Panc1 (cell line): Measurements from ENCODE around the gene ZSCAN5C. TPM values are rescaled to one million over a fixed set of nuclear protein-coding genes. Genes with fewer than 3 reads are reported as not detected.
"Not testable (repeated sequence)": the region's sequence is repeated elsewhere in the genome, so short reads cannot be mapped to it uniquely, and the experiment has no call there.

ENCODE experiments used
- ATAC-seq: fragments of 200-7000 bp; cut with Tn5 transposase; 2 replicates; pipeline ENCODE4 v1.9.1; 2020; ENCODE audit warnings: mild to moderate bottlenecking, moderate library complexity
- BruUV-seq: library from RNA; stranded (reverse); fragments of 400-500 nt; replicated peaks from 2 replicates; lab custom pipeline; 2021; lab: Mats Ljungman, UMichigan
- CTCF ChIA-PET: fragments of 300-600 bp; sonication (Branson Sonifier 250); formaldehyde crosslinking; loops from one replicate; lab custom pipeline; 2022; ENCODE audit warnings: antibody characterized with exemption; lab: Charles Lee
- POLR2A ChIA-PET: fragments of 300-600 bp; sonication (Branson Sonifier 250); formaldehyde crosslinking; loops from one replicate; lab custom pipeline; 2022; ENCODE audit warnings: antibody characterized with exemption; lab: Charles Lee
- DNase-seq: peaks from one replicate; pipeline ENCODE4 v3.0.0-alpha.2; 2010; ENCODE audit warnings: low read depth, low spot score
- H3K27ac ChIP-seq: 2 replicates; pipeline ENCODE4 v1.5.1; 2011; ENCODE audit warnings: mild to moderate bottlenecking, low read length, inconsistent platforms
- H3K27me3 ChIP-seq: fragments of 200-500 bp; sonication (Bioruptor generic); 2 replicates; pipeline ENCODE4 v1.6.0; 2014; ENCODE audit warnings: low read length, inconsistent platforms; ENCODE audit not compliant: control insufficient read depth, insufficient read depth
- H3K36me3 ChIP-seq: fragments of 200-500 bp; sonication (Bioruptor generic); 2 replicates; pipeline ENCODE4 v1.5.1; 2014; ENCODE audit warnings: inconsistent platforms, mild to moderate bottlenecking, low read length, moderate library complexity; ENCODE audit not compliant: control insufficient read depth, insufficient read depth
- H3K4me1 ChIP-seq: 2 replicates; pipeline ENCODE4 v1.5.1; 2011; ENCODE audit warnings: inconsistent platforms, mild to moderate bottlenecking, low read length, moderate library complexity; ENCODE audit not compliant: control insufficient read depth, insufficient read depth
- H3K4me3 ChIP-seq, 2 experiments: 2 replicates each; pipeline ENCODE4 v1.5.1; 2011 to 2012; ENCODE audit warnings: low read depth in 2 of 2, low read length in 2 of 2, mild to moderate bottlenecking in 2 of 2, inconsistent platforms in 1 of 2, moderate library complexity in 1 of 2
- H3K9me3 ChIP-seq: fragments of 200-500 bp; sonication (Bioruptor generic); 2 replicates; pipeline ENCODE4 v1.5.1; 2014; ENCODE audit warnings: low read depth, mild to moderate bottlenecking, inconsistent platforms, low read length, moderate library complexity; ENCODE audit not compliant: control insufficient read depth, insufficient read depth
- CTCF ChIP-seq: fragments of 450-650 bp; IDR thresholded peaks from 2 replicates; pipeline ENCODE4 v1.5.1; 2017; ENCODE audit warnings: mild to moderate bottlenecking
- POLR2AphosphoS5 ChIP-seq: IDR thresholded peaks from 2 replicates; pipeline ENCODE4 v1.6.1; 2012; ENCODE audit warnings: mild to moderate bottlenecking, low read depth, low read length, moderate library complexity
- REST ChIP-seq, 2 experiments: IDR thresholded peaks; 2 replicates each; pipeline ENCODE4 v1.6.1; 2011 to 2012; ENCODE audit warnings: low read depth in 2 of 2, control low read depth in 1 of 2, low read length in 1 of 2, mild to moderate bottlenecking in 1 of 2, moderate library complexity in 1 of 2; ENCODE audit not compliant: insufficient read depth in 1 of 2
- SIN3A ChIP-seq: IDR thresholded peaks from 2 replicates; pipeline ENCODE4 v1.6.1; 2012; ENCODE audit warnings: low read depth, mild to moderate bottlenecking, low read length, moderate library complexity, borderline replicate concordance; ENCODE audit not compliant: insufficient read depth
- TCF7L2 ChIP-seq: IDR thresholded peaks from 2 replicates; pipeline ENCODE4 v1.6.1; 2011; ENCODE audit warnings: mild to moderate bottlenecking, low read depth, low read length, inconsistent platforms
- in situ Hi-C: cut with HindIII; loops from 2 replicates; pipeline ENCODE4 v1.10.0; 2016; ENCODE audit warnings: low sequenced_read_pairs, low pct_unique_long_range_greater_than_20kb
- intact Hi-C: fragments of 100-400 bp; cut with micrococcal nuclease; formaldehyde crosslinking; loops from one replicate; pipeline ENCODE4 v1.10.0; 2022; ENCODE audit not compliant: unreplicated experiment
- total RNA-seq: library from RNA; stranded (reverse); gene quantifications from one replicate; pipeline ENCODE4 v1.2.1, GENCODE V29; 2021; ENCODE audit not compliant: unreplicated experiment

The ZSCAN5C gene
- total RNA-seq, 1 experiment from 2014 or later = not detected

GRCh38 chr19:56193981-56194640 lies 8.0 kb upstream of the ZSCAN5C start:
- Histone ChIP-seq H3K27ac (no peak overlapping the region), H3K27me3 (no peaks in the 10 kb centered on the region), H3K9me3 (no peaks in the 10 kb centered on the region), H3K36me3 (no peaks in the 10 kb centered on the region), H3K4me3 (no peak overlapping the region), H3K4me1 (no peaks in the 10 kb centered on the region)
- no TSS peak for BruUV-seq
- intact Hi-C loops = no loop called here
- ATAC-seq = no peak
- in situ Hi-C loops = no loop called here
- no peak for DNase-seq
- ChIA-PET CTCF (no interaction called here), POLR2A (interaction anchor here (0.6 to 0.7 kb wide), 3 partner anchors 86 to 1856 kb away, joined by 3 to 7 read pairs (median 5); no protein-coding TSS in a partner anchor)
- TF ChIP-seq SIN3A (no peak), POLR2AphosphoS5 (no peak), TCF7L2 (no peak), REST (IDR thresholded peaks at IDR 0.05; ENCODE audit: insufficient read depth in 1 of 2, low read depth in 2 of 2, low read length in 1 of 2) (no peak), CTCF (no peak)

GRCh38 chr19:56197646-56198045 lies 4.4 kb upstream of the ZSCAN5C start, which contains the start of gene ZSCAN5B:
Gene ZSCAN5B (minus strand): TSS chr19:56197783. CDS start chr19:56193052, 4,731 bp downstream.
- H3K27me3 ChIP-seq, POLR2A ChIA-PET, in situ Hi-C loops, intact Hi-C loops, H3K9me3 ChIP-seq, H3K4me3 ChIP-seq, H3K4me1 ChIP-seq, BruUV-seq, CTCF ChIA-PET, H3K36me3 ChIP-seq, DNase-seq, H3K27ac ChIP-seq, ATAC-seq: not testable (repeated sequence)

- POLR2A ChIA-PET = interaction anchor here (0.6 kb wide), 1 partner anchor 137 kb away, joined by 5 read pairs; no protein-coding TSS in a partner anchor
These were observed 2.4 kb upstream of the ZSCAN5C start for GRCh38 chr19:56199687-56200086.

More at GRCh38 chr19:56199687-56200086, 2.4 kb upstream of the ZSCAN5C start:
- TF ChIP-seq POLR2AphosphoS5 (no peak), SIN3A (no peak), CTCF (no peak), REST (IDR thresholded peaks at IDR 0.05; ENCODE audit: insufficient read depth in 1 of 2, low read depth in 2 of 2, low read length in 1 of 2) (no peak), TCF7L2 (no peak)
- H3K4me1 ChIP-seq = no peaks in the 10 kb centered on the region
- no peaks in the 10 kb centered on the region for H3K9me3 ChIP-seq
- no peaks in the 10 kb centered on the region for H3K36me3 ChIP-seq
- DNase-seq = no peak
- in situ Hi-C loops (no loop called here), intact Hi-C loops (no loop called here)
- CTCF ChIA-PET = no interaction called here
- no peak for ATAC-seq
- no peak overlapping the region for H3K27ac ChIP-seq
- H3K4me3 ChIP-seq = no peak overlapping the region
- H3K27me3 ChIP-seq = 0 out of 2 replicates have a peak, but pooled peaks cover 2% of the 10 kb centered on the region
- no TSS peak for BruUV-seq
